H1 (cell line): ENCODE measurements around the gene CMTM2. TPM values are rescaled to one million over a fixed set of nuclear protein-coding genes. Genes with fewer than 3 reads are reported as not detected.

Experiments
- MAFK ChIP-seq: IDR thresholded peaks from 2 replicates; pipeline ENCODE4 v1.6.1; 2012; ENCODE audit warnings: low read depth, mild to moderate bottlenecking, improper control_type of control experiment, low read length
- polyA plus RNA-seq, 7 experiments: library from polyadenylated mRNA; depleted of rRNA in 3 of 7; stranded (reverse) in 5 of 7; unstranded in 2 of 7; fragments of >200 nt in 5 of 7; fragments of 200-250 nt in 2 of 7; gene quantifications; 1 replicate in 5 of 7; 2 replicates in 1 of 7; 4 replicates in 1 of 7; pipeline versions ENCODE4 v1.2.1 to v1.2.3, GENCODE V29; 2011 to 2013; ENCODE audit warnings: missing spikeins in 2 of 7, mixed read lengths in 2 of 7
- total RNA-seq: library from RNA; stranded (reverse); fragmentation: NEBNext Ultra II Directional; extraction: Animal tissue kit (Norgen Biotek cat#: 25700); gene quantifications from 2 replicates; pipeline ENCODE4 v1.2.1, GENCODE V29; 2021

CMTM2 gene
- total and polyA plus RNA-seq, 2 of the 8 experiments (the other 6 are each of a cell fraction or from before 2014, with no cell fraction given) = not detected

- TF ChIP-seq MAFK = no peak
These were observed 6.4 kb downstream of the CMTM2 start (continued) for GRCh38 chr16:66585481-66586239.
